ENCODE results near the gene AOPEP. TPM values are rescaled to one million over a fixed set of nuclear protein-coding genes. Genes with fewer than 3 reads are reported as not detected.

The AOPEP gene
- total RNA-seq, 1 donor from 2014 or later: 16.6 TPM

GRCh38 chr9:94823710-94824109, 97.2 kb downstream of the AOPEP start:
- no peak overlapping the region for H3K27ac ChIP-seq
- peaks cover 77% of the 10 kb centered on the region for H3K4me1 Mint-ChIP-seq
- H3K4me2 ChIP-seq: no peak overlapping the region
- H3K4me3 Mint-ChIP-seq: no peak overlapping the region
- H3K27me3 ChIP-seq: no peaks in the 10 kb centered on the region
- H3K4me1 ChIP-seq: peaks cover 55% of the 10 kb centered on the region
- no peaks in the 10 kb centered on the region for H3K79me2 ChIP-seq (ENCODE audit: low read depth)
- no peak overlapping the region for H3K4me3 ChIP-seq
- TF ChIP-seq CTCF (IDR thresholded peaks at IDR 0.05) (no peak), EZH2phosphoT487 (IDR thresholded peaks at IDR 0.05) (no peak), EZH2 (IDR thresholded peaks at IDR 0.05) (no peak)
- H2AFZ ChIP-seq (replicated peaks): no peak overlapping the region
- no peaks in the 10 kb centered on the region for H3K36me3 ChIP-seq
- H3K27me3 Mint-ChIP-seq (ENCODE audit: insufficient read depth, low read depth): peaks cover 5% of the 10 kb centered on the region
- peaks cover 4% of the 10 kb centered on the region for H3K9me3 Mint-ChIP-seq
- peaks cover 37% of the 10 kb centered on the region for H3F3A ChIP-seq (ENCODE audit: low read depth)
- H3K36me3 Mint-ChIP-seq: peaks cover 17% of the 10 kb centered on the region
- H3K27ac Mint-ChIP-seq: no peak overlapping the region
- no peaks in the 10 kb centered on the region for H3K9me3 ChIP-seq (ENCODE audit: low read depth)
- no peaks in the 10 kb centered on the region for H4K20me1 ChIP-seq (ENCODE audit: low read depth)
- H3K9ac ChIP-seq: no peak overlapping the region
- no peak for DNase-seq (ENCODE audit: low spot score)

- no peak for DNase-seq (ENCODE audit: low spot score)
- Histone ChIP-seq H3K79me2 (ENCODE audit: low read depth) (no peaks in the 10 kb centered on the region), H3K4me1 (peaks cover 54% of the 10 kb centered on the region), H3K4me3 (no peak overlapping the region), H3K27ac (no peak overlapping the region), H3K9me3 (ENCODE audit: low read depth) (no peaks in the 10 kb centered on the region), H4K20me1 (ENCODE audit: low read depth) (no peaks in the 10 kb centered on the region), H3K27me3 (no peaks in the 10 kb centered on the region), H3K36me3 (no peaks in the 10 kb centered on the region), H3F3A (ENCODE audit: low read depth) (peaks cover 37% of the 10 kb centered on the region), H2AFZ (replicated peaks) (no peak overlapping the region), H3K4me2 (peak overlapping the region; percentile 64), H3K9ac (no peak overlapping the region)
- Mint-ChIP-seq H3K36me3 (peaks cover 11% of the 10 kb centered on the region), H3K27me3 (ENCODE audit: insufficient read depth, low read depth) (peaks cover 5% of the 10 kb centered on the region), H3K27ac (no peak overlapping the region), H3K4me1 (peaks cover 71% of the 10 kb centered on the region), H3K4me3 (no peak overlapping the region), H3K9me3 (peaks cover 4% of the 10 kb centered on the region)
- TF ChIP-seq EZH2phosphoT487 (IDR thresholded peaks at IDR 0.05): no peak
These were observed 97.9 kb downstream of the AOPEP start for GRCh38 chr9:94824411-94824810.

GRCh38 chr9:94824913-94825610, 98.6 kb downstream of the AOPEP start:
- Histone ChIP-seq H3K79me2 (ENCODE audit: low read depth) (no peaks in the 10 kb centered on the region), H4K20me1 (ENCODE audit: low read depth) (no peaks in the 10 kb centered on the region), H3K9ac (no peak overlapping the region), H2AFZ (replicated peaks) (no peak overlapping the region), H3K4me1 (peaks cover 52% of the 10 kb centered on the region), H3F3A (ENCODE audit: low read depth) (peaks cover 37% of the 10 kb centered on the region), H3K36me3 (no peaks in the 10 kb centered on the region), H3K4me3 (peak overlapping the region; percentile 19), H3K27ac (peak overlapping the region; percentile 76), H3K27me3 (no peaks in the 10 kb centered on the region), H3K9me3 (ENCODE audit: low read depth) (no peaks in the 10 kb centered on the region), H3K4me2 (peak overlapping the region; percentile 64)
- Mint-ChIP-seq H3K27ac (peak overlapping the region; percentile 72), H3K9me3 (peaks cover 4% of the 10 kb centered on the region), H3K27me3 (ENCODE audit: insufficient read depth, low read depth) (peaks cover 7% of the 10 kb centered on the region), H3K36me3 (peaks cover 13% of the 10 kb centered on the region), H3K4me1 (peaks cover 69% of the 10 kb centered on the region), H3K4me3 (peak overlapping the region; percentile 64)
- peak; percentile 50 for DNase-seq (ENCODE audit: low spot score)
- TF ChIP-seq EZH2 (IDR thresholded peaks at IDR 0.05) (no peak), EZH2phosphoT487 (IDR thresholded peaks at IDR 0.05) (no peak), CTCF (IDR thresholded peaks at IDR 0.05) (no peak)

GRCh38 chr9:94825611-94825958, 99.1 kb downstream of the AOPEP start:
- peak overlapping the region; percentile 47 for H3K4me3 Mint-ChIP-seq
- H3K4me1 ChIP-seq: peaks cover 52% of the 10 kb centered on the region
- H3K27ac Mint-ChIP-seq: peak overlapping the region; percentile 47
- H3K9me3 Mint-ChIP-seq: peaks cover 6% of the 10 kb centered on the region
- H3K9me3 ChIP-seq (ENCODE audit: low read depth): no peaks in the 10 kb centered on the region
- no peak overlapping the region for H2AFZ ChIP-seq (replicated peaks)
- H3K4me1 Mint-ChIP-seq: peaks cover 67% of the 10 kb centered on the region
- H3K79me2 ChIP-seq (ENCODE audit: low read depth): no peaks in the 10 kb centered on the region
- peak overlapping the region; percentile 19 for H3K4me3 ChIP-seq
- H3K27me3 ChIP-seq: no peaks in the 10 kb centered on the region
- H3K36me3 ChIP-seq: no peaks in the 10 kb centered on the region
- peaks cover 37% of the 10 kb centered on the region for H3F3A ChIP-seq (ENCODE audit: low read depth)
- no peaks in the 10 kb centered on the region for H4K20me1 ChIP-seq (ENCODE audit: low read depth)
- no peak overlapping the region for H3K9ac ChIP-seq
- peaks cover 7% of the 10 kb centered on the region for H3K27me3 Mint-ChIP-seq (ENCODE audit: insufficient read depth, low read depth)
- TF ChIP-seq EZH2phosphoT487 (IDR thresholded peaks at IDR 0.05) (no peak), EZH2 (IDR thresholded peaks at IDR 0.05) (no peak), CTCF (IDR thresholded peaks at IDR 0.05) (no peak)
- H3K27ac ChIP-seq: peak overlapping the region; percentile 76
- no peak for DNase-seq (ENCODE audit: low spot score)
- H3K36me3 Mint-ChIP-seq: peaks cover 13% of the 10 kb centered on the region
- H3K4me2 ChIP-seq: peak overlapping the region; percentile 64
